Mesangial cell (primary cell): Measurements from ENCODE around the gene ETF1. TPM values are rescaled to one million over a fixed set of nuclear protein-coding genes. Genes with fewer than 3 reads are reported as not detected.

Experiments used
- total RNA-seq: library from RNA; depleted of rRNA; stranded (reverse); fragments of >200 nt; gene quantifications from 2 replicates; pipeline ENCODE4 v1.2.3, GENCODE V29; 2015

The ETF1 gene
- 49.2 and 85.9 TPM in 2 replicates for total RNA-seq

DNA sequence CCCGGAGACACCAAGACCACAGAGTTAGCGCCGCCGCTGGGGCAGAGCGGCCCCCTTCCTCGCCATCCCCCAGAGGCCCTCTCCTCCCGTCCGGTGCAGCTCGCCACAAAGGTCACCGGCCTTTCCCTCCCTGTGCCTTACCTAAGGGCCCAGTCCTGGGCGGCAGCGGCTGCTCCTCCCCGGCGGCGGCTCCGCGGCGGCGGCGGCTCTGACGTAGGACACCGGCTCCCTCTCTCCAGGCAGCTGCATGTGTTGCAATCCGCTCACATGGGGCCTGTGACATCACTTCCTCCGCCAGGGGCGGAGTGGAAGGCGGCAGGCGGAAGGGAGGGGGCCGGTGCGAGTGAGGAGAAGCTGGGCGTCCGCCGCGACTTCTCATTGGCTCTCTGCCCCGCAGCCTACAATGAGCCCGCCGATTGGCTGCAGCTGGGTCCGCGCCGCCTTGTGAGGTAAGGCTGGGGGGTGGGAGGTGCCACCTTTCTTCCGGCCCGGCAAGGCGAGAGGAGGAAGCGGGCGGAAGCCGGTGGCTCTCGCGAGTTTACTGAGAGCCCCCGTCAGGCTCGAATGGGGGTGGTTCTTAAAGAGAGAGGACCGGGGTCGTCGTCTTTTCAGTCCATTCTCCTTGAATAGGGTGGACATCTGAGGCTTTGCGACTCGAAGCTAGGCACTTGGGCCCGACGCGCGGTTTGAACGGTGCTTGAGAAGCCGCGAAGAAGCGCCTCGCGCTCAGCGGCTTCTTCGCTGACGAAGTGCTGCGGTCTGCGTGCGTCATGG is at the start of gene ETF1:
ETF1 (minus strand) TSS at position 281 of the 774 bp plus-strand sequence. CDS start 318 bp downstream, outside the sequence.

GRCh38 chr5:138575194-138576015 is 32.4 kb upstream of the ETF1 start, which contains the start of gene HSPA9:
Gene HSPA9 (minus strand): TSS chr5:138575401. CDS start chr5:138575318, 83 bp downstream.

DNA sequence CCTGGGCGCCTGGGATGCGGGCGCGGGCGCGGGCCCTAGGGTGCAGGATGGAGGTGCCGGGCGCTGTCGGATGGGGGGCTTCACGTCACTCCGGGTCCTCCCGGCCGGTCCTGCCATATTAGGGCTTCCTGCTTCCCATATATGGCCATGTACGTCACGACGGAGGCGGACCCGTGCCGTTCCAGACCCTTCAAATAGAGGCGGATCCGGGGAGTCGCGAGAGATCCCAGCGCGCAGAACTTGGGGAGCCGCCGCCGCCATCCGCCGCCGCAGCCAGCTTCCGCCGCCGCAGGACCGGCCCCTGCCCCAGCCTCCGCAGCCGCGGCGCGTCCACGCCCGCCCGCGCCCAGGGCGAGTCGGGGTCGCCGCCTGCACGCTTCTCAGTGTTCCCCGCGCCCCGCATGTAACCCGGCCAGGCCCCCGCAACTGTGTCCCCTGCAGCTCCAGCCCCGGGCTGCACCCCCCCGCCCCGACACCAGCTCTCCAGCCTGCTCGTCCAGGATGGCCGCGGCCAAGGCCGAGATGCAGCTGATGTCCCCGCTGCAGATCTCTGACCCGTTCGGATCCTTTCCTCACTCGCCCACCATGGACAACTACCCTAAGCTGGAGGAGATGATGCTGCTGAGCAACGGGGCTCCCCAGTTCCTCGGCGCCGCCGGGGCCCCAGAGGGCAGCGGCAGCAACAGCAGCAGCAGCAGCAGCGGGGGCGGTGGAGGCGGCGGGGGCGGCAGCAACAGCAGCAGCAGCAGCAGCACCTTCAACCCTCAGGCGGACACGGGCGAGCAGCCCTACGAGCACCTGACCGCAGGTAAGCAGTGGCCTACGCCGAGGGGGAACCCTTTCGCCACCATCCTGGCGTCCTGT is 77.5 kb downstream of the ETF1 start, which contains the start of gene EGR1:
EGR1 (plus strand) TSS at position 219 of the 864 bp plus-strand sequence; CDS start at position 502, 283 bp downstream.

Other genes starting within 250 kb of the ETF1 start
- 1.3 and 20.2 TPM in 2 replicates for gene CDC25C, start 211.4 kb downstream of the ETF1 start, total RNA-seq
- gene FAM53C, start 205.0 kb downstream of the ETF1 start, total RNA-seq = 24.3 and 33.0 TPM in 2 replicates
- gene KDM3B, start 190.6 kb downstream of the ETF1 start, total RNA-seq = 30.8 and 39.2 TPM in 2 replicates
- 11.7 and 28.8 TPM in 2 replicates for gene REEP2, start 104.2 kb downstream of the ETF1 start, total RNA-seq
- 8.5 and 11.7 TPM in 2 replicates for gene EGR1, start 77.8 kb downstream of the ETF1 start, total RNA-seq
- 225 and 349 TPM in 2 replicates for gene HSPA9, start 32.2 kb upstream of the ETF1 start, total RNA-seq
- gene CTNNA1, start 210.2 kb upstream of the ETF1 start, total RNA-seq = 289 and 303 TPM in 2 replicates